Motor neuron (in vitro differentiated cells): Measurements from ENCODE around the gene HIGD1B. TPM values are rescaled to one million over a fixed set of nuclear protein-coding genes. Genes with fewer than 3 reads are reported as not detected.

Experiments used
- ATAC-seq, 8 experiments: fragments of 200-7000 bp; cut with Tn5 transposase; replicated peaks in 6 of 8; 2 replicates each; pipeline ENCODE4 v1.8.0; 2021; ENCODE audit warnings: mild to moderate bottlenecking in 8 of 8, moderate library complexity in 8 of 8
- H3K27ac ChIP-seq, 2 donors: fragments of 250-450 bp; sonication (Bioruptor Pico); 2 replicates each; pipeline ENCODE4 v1.9.0; 2021; ENCODE audit warnings: antibody characterized with exemption in 2 of 2, mild to moderate bottlenecking in 2 of 2, moderate library complexity in 1 of 2
- H3K4me1 ChIP-seq, 2 donors: fragments of 250-450 bp; sonication (Bioruptor Pico); replicated peaks in 1 of 2; 2 replicates each; pipeline ENCODE4 v1.6.1; 2021; ENCODE audit warnings: antibody characterized with exemption in 2 of 2, mild to moderate bottlenecking in 2 of 2, moderate library complexity in 1 of 2
- H3K4me3 ChIP-seq, 5 donors: fragments of 250-450 bp; sonication (Bioruptor Pico); 2 replicates each; pipeline ENCODE4 v1.9.0; 2021; ENCODE audit warnings: antibody characterized with exemption in 5 of 5, mild to moderate bottlenecking in 5 of 5, moderate library complexity in 4 of 5
- WGBS, 10 experiments: fragments of 450-650 bp; shearing (Covaris generic); methylation state at CpG; one replicate each; pipeline ENCODE4 v1.0.0; 2022; 5-methylcytosine and 5-hydroxymethylcytosine counted together
- in situ Hi-C, 9 experiments: fragments of 400-800 bp; cut with MboI; loops; one replicate each; pipeline ENCODE4 v1.15.0; 2021; ENCODE audit warnings: low sequenced_read_pairs in 9 of 9, low pct_unique_long_range_greater_than_20kb in 2 of 9; ENCODE audit not compliant: unreplicated experiment in 9 of 9
- total RNA-seq, 8 experiments: library from RNA; unstranded; fragments of 300-600 nt; gene quantifications; 2 replicates each; pipeline versions ENCODE4 v1.2.3 to v1.2.4, GENCODE V29; 2022

Gene HIGD1B
- total RNA-seq, 8 experiments from 2014 or later, result 0.63 to 1.1 (median 0.93) TPM; not detected in 4

DNA sequence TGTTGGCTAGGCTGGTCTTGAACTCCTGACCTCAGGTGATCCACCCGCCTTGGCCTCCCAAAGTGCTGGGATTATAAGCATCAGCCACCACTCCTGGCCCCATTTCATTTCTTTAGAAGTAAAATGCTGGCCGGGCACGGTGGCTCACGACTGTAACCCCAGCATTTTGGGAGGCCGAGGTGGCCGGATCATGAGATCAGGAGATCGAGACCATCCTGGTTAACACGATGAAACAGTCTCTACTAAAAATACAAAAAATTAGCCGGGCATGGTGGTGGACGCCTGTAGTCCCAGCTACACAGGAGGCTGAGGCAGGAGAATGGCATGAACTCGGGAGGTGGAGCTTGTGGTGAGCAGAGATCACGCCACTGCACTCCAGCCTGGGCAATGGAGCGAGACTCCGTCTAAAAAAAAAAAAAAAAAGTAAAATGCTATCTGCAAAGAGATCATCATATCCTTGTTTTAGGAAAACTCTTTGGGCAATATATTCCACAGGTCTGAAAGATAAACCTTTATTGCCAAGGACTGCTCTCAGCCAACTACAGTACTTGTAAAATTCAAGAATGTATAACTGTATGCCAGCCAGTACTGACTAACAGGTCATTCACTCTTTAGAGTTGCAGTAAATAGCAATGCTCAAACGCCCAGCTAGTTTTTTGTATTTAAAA lies 21.4 kb upstream of the HIGD1B start:
- peaks cover 3 to 6% of the 10 kb centered on the region in 2 donors for H3K4me1 ChIP-seq
- in situ Hi-C loops, result no loop called here
- no peak overlapping the region for H3K4me3 ChIP-seq
- no peak for ATAC-seq
- H3K27ac ChIP-seq, result no peak overlapping the region
- 66 to 100% (median 94%) methylated on average over 1 to 10 of the region's 15 CpGs; no CpG with 5 or more reads in 1 of the 10 experiments for whole genome bisulfite sequencing, 10 experiments

DNA sequence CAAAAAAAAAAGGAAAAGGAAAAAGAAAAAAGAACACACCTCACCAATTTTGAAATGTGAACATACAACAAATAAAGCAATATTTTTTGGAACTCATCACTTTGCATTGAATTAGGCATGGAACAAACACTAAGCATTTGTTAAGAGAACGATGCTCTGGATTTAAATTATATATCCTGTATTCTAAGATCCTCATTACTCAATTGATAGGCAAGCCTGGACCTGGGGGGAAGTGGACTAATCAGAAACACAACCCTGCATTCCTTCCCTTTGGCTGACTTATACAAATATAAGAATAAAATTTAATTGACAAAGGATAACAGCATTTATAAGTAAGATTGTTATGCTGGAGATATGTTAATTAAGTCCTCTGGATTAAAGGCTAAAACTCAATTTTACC lies 19.8 kb upstream of the HIGD1B start:
- no peak for ATAC-seq
- Histone ChIP-seq H3K27ac (no peak overlapping the region), H3K4me3 (peak overlapping the region in 1 of 5 donors; percentile 89), H3K4me1 (peaks cover 3 to 6% of the 10 kb centered on the region in 2 donors)
- in situ Hi-C loops, result no loop called here
- WGBS, 10 experiments, result 0 to 100% (median 60%) methylated on average over 1 of the region's 1 CpG; no CpG with 5 or more reads in 1 of the 10 experiments

DNA sequence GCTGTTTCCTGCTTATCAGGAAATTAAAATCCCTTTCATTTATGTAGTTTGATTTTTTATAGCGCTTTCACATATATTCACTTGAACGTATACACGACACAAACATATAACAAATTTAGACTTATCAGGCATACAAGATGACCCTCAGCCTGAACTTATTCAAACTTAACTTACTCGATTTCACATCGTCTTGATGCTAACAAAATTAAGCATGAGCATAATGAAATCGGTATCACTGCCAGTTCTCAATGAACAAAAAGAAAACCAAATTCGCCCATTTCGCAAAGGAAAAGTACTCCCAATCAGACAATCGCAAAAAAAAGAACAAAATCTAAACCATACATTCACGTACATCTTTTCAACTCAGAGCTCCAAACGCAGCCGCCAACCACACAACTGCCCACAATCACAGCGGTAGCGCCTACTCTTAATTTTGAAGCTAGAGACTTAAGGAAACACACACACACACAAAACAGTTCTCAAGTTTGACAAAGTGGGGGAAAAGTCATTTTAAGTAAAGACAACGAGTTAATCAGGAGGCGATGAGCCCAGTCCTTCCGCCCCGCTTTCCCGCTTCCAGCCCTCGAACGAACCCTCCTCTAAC lies 18.7 kb upstream of the HIGD1B start:
- Histone ChIP-seq H3K27ac (no peak overlapping the region), H3K4me3 (peak overlapping the region; percentile 50 to 93 (median 89)), H3K4me1 (peaks cover 3 to 6% of the 10 kb centered on the region in 2 donors)
- ATAC-seq, result peak in 7 of 8 experiments; percentile 1 to 29 (median 12)
- in situ Hi-C loops, result no loop called here
- WGBS, 10 experiments, result 0 to 25% (median 1%) methylated on average over 1 to 16 of the region's 21 CpGs

DNA sequence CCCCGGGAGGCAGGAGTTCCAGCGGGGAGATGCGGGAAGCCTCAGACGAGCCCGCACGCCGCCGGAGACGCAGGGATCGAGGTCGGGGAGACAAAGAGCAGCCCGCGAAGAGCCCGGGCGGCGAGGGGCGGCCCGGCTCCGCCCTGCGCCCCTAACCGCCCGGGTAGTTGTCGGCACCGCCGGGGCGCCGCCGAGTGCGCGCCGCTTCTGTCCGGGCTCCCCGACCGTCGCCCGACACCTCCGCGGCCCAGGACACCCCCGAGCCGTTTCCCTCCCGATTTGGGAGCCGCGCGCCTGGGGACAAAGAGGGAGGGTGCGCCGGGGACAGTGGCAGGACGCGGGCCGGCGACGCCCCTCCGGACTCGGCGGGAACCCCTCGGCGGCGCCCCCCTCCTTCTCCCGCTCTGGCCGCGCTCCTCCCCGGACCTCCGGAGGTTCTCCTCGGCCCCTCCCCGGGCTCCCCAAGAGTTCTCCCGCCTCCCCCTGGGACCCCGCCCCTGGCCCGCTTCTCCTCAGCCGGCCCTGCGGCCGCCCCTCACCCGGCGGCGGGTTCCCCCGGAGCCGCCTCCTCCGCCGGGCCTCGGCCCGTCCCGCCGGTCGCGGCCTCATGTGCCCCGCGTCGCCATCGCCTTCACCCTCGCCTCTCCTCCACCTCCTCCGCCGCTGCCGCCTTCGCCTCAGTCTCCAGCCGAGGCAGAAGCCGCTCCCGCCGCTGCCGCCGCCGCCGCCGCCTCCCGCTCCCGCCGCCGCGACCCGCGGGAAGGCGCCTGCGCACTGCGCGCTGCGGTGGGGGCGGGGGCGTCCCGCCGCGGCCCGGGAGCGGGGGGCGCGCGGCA lies 17.9 kb upstream of the HIGD1B start, which contains the start of gene GJC1:
GJC1 (minus strand) TSS at position 765 of the 836 bp plus-strand sequence. CDS start 24,470 bp downstream, outside the sequence.
- 0% methylated on average over 1 to 2 of the region's 123 CpGs; no CpG with 5 or more reads in 8 of the 10 experiments for WGBS, 10 experiments
- H3K4me1 ChIP-seq, result peaks cover 3 to 6% of the 10 kb centered on the region in 2 donors
- H3K27ac ChIP-seq, result peak within 1 kb of the TSS in 1 of 2 donors; percentile 19
- ATAC-seq, result peak; percentile 60 to 79 (median 72)
- H3K4me3 ChIP-seq, result peak within 1 kb of the TSS; percentile 50 to 93 (median 89)
- in situ Hi-C loops, result no loop called here

DNA sequence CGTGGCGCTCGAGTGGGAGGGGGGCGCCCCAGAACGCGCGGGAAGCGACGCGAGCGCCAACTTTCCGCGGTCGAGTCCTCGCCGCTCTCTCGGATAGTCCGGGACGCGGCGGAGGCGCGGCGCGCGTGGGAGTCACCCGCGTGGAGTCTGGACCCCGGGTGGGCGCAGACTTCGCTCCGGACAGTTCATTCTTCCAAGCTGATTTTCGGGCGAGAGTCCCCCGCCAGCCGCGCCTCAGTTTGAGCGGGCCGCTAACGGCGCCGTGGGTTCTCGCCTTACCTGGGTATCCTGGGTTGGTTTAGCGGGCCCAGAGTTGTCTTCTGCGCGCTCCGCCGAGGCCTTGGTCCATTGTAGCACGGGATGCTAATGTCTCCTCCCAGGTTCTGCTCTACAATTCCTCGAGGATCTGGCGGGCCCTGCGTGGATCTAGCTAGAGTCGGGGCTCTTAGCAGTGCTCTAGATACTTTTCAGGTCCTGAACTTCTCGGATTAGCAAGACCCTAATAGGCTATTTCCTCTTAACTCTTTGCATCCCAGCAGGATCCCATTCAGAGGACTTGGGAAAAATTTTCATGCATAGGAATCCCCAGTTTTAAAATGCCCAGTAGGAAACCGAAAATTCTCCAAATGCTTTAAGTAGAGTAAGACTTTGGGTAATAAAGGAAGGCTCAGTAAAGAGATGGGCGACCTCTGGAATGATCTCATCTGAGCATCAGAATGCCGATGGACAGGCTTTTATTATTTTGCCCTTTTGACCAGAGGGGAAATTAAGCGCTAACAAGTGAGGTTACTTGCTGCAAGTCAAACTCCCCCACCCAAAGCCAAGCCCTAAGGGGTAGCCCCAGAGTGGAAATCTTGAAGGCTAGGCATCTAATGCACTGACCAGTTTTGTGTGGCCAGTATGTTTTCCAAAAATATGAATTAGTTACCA lies 17.1 kb upstream of the HIGD1B start:
- Histone ChIP-seq H3K27ac (no peak overlapping the region), H3K4me1 (peaks cover 3 to 6% of the 10 kb centered on the region in 2 donors), H3K4me3 (peak overlapping the region; percentile 50 to 93 (median 89))
- WGBS, 10 experiments, result 3 to 66% (median 27%) methylated on average over 1 to 12 of the region's 58 CpGs; no CpG with 5 or more reads in 2 of the 10 experiments
- ATAC-seq, result peak; percentile 28 to 60 (median 52)
- in situ Hi-C loops, result no loop called here

- peaks cover 3 to 6% of the 10 kb centered on the region in 2 donors for H3K4me1 ChIP-seq
- no peak overlapping the region for H3K4me3 ChIP-seq
- 79 to 98% (median 87%) methylated on average over 1 to 12 of the region's 12 CpGs for WGBS, 10 experiments
- in situ Hi-C loops, result no loop called here
- no peak for ATAC-seq
- no peak overlapping the region for H3K27ac ChIP-seq
Measured at GRCh38 chr17:44831371-44831770, 16.3 kb upstream of the HIGD1B start.

DNA sequence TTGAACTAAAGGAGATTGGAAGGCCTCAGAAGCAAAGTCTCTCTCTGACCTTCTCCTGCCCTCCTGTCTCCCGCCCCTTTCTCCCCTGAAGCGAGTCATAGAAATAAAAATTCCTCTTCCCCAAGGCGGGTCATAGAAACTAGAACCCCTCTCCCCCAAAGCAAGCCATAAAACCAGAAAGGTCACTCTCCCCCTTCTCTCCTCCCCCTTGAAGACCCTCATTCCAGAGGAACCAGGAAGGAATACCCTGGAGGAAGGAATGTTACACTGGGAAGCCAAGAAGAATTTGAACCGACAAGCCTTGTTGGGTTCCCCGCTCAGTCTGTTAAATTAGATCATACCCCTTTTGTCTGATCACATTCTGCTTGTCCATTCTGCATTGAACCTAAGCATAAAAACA lies 14.9 kb upstream of the HIGD1B start:
- no peak for ATAC-seq

GRCh38 chr17:44837196-44837595 lies 10.5 kb upstream of the HIGD1B start:
- Histone ChIP-seq H3K27ac (no peak overlapping the region), H3K4me3 (no peak overlapping the region), H3K4me1 (no peaks in the 10 kb centered on the region)
- no peak for ATAC-seq
- in situ Hi-C loops, result no loop called here
- 0 to 80% (median 80%) methylated on average over 1 of the region's 2 CpGs; no CpG with 5 or more reads in 7 of the 10 experiments for WGBS, 10 experiments

More for the DNA sequence above, 14.9 kb upstream of the HIGD1B start:
- Histone ChIP-seq H3K27ac (no peak overlapping the region), H3K4me3 (no peak overlapping the region), H3K4me1 (peaks cover 3 to 6% of the 10 kb centered on the region in 2 donors)
- in situ Hi-C loops, result no loop called here
- WGBS, 10 experiments, result 0 to 100% (median 71%) methylated on average over 1 to 3 of the region's 5 CpGs; no CpG with 5 or more reads in 5 of the 10 experiments

GRCh38 chr17:44840274-44840673 lies 7.4 kb upstream of the HIGD1B start:
- WGBS, 10 experiments, result 33 to 100% (median 89%) methylated on average over 1 to 4 of the region's 4 CpGs; no CpG with 5 or more reads in 4 of the 10 experiments
- no peak overlapping the region for H3K27ac ChIP-seq
- ATAC-seq, result no peak
- no peak overlapping the region for H3K4me3 ChIP-seq
- peaks cover 6 to 17% of the 10 kb centered on the region in 2 donors for H3K4me1 ChIP-seq
- in situ Hi-C loops, result no loop called here

GRCh38 chr17:44840936-44841335 lies 6.7 kb upstream of the HIGD1B start:
- WGBS, 10 experiments, result 20 to 100% (median 90%) methylated on average over 1 to 3 of the region's 3 CpGs; no CpG with 5 or more reads in 2 of the 10 experiments
- no peak overlapping the region for H3K4me3 ChIP-seq
- peaks cover 6 to 17% of the 10 kb centered on the region in 2 donors for H3K4me1 ChIP-seq
- no peak overlapping the region for H3K27ac ChIP-seq
- no peak for ATAC-seq
- in situ Hi-C loops, result no loop called here

DNA sequence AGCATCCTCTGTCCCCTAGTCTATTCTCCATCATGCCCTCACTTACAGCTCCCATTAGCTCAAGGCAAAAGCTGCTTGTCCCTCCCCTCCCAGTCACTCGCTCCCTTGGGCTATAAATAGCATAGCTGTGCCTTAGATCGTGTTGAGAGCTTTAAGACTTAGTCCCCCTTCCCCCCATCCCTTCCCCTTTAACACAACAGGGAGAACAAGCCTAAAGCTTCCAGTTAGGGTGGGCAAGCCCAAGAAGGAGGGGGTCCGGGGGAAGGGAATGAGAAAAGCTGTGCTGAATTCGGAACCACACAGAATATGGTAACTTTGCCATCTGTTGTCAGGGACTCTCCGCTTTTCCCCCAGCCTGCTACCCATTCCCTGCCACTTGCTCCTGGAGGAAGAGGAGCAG lies 4.9 kb upstream of the HIGD1B start:
- no peak overlapping the region for H3K4me3 ChIP-seq
- WGBS, 10 experiments, result 0 to 57% (median 49%) methylated on average over 1 to 4 of the region's 5 CpGs; no CpG with 5 or more reads in 5 of the 10 experiments
- in situ Hi-C loops, result no loop called here
- H3K27ac ChIP-seq, result no peak overlapping the region
- peaks cover 6 to 17% of the 10 kb centered on the region in 2 donors for H3K4me1 ChIP-seq
- peak in 6 of 8 experiments; percentile 45 to 75 (median 69) for ATAC-seq

DNA sequence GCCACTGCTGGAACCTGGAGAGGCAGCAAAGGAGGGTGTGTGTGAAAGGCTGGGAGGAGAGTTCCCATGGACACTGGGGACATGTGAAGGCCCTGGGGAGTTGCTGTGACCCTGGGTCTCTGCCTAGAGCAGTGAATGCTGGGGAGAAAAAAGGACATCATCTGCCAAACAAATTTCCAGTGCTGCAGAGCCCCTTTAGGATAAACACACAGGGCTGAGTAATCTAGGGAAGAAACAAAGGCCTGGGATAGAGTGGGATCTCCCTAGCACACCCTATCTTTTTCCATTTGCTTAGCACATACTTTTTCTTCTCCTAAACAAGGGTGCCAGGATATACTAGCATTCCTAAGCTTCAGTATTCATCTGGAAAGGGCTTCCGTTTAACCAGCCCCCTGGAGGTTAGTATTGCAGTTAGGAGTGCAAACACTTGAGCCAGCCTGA lies 3.3 kb upstream of the HIGD1B start:
- Histone ChIP-seq H3K27ac (peak overlapping the region in 1 of 2 donors; percentile 3), H3K4me1 (peaks cover 6 to 17% of the 10 kb centered on the region in 2 donors), H3K4me3 (no peak overlapping the region)
- in situ Hi-C loops, result no loop called here
- peak in 5 of 8 experiments; percentile 59 to 89 (median 85) for ATAC-seq
- WGBS, 10 experiments, result 17 to 100% (median 60%) methylated on average over 1 of the region's 1 CpG; no CpG with 5 or more reads in 5 of the 10 experiments
